Adrenal gland (tissue), 12 donors: ENCODE data around the gene IL12RB2. TPM values are rescaled to one million over a fixed set of nuclear protein-coding genes. Genes with fewer than 3 reads are reported as not detected.

ENCODE experiments used
- DNase-seq, 7 donors: peaks; one replicate each; pipeline ENCODE4 v3.0.0-alpha.2; 2019 to 2020
- H3K27ac ChIP-seq, 5 donors: fragments of 200-600 bp; sonication (generic) in 4 of 5; 1 replicate in 3 of 5; 2 replicates in 2 of 5; pipeline versions ENCODE4 v1.5.1 to v1.8.0; 2016 to 2020; ENCODE audit warnings: mild to moderate bottlenecking in 1 of 5
- H3K27me3 ChIP-seq: fragments of 200-600 bp; 2 replicates; pipeline ENCODE4 v1.8.0; 2021
- H3K36me3 ChIP-seq, 2 donors: fragments of 200-600 bp; replicated peaks in 1 of 2; 1 replicate in 1 of 2; 2 replicates in 1 of 2; pipeline versions ENCODE4 v1.5.1 to v1.8.0; 2018 to 2022
- H3K4me1 ChIP-seq, 2 donors: fragments of 200-600 bp; replicated peaks in 1 of 2; 1 replicate in 1 of 2; 2 replicates in 1 of 2; pipeline versions ENCODE4 v1.5.1 to v1.8.0; 2018 to 2021
- H3K4me3 ChIP-seq, 4 donors: fragments of 200-600 bp; sonication (generic) in 3 of 4; one replicate each; pipeline ENCODE4 v1.5.1; 2016 to 2018
- H3K9me3 ChIP-seq, 3 donors: fragments of 200-600 bp; sonication (generic) in 1 of 3; replicated peaks in 1 of 3; 1 replicate in 2 of 3; 2 replicates in 1 of 3; pipeline versions ENCODE4 v1.5.1 to v1.8.0; 2016 to 2021
- CTCF ChIP-seq, 6 experiments: fragments of 450-650 bp in 4 of 6; fragments of 200-600 bp in 2 of 6; sonication (generic) in 1 of 6; IDR thresholded peaks; 1 replicate in 5 of 6; 2 replicates in 1 of 6; pipeline versions ENCODE4 v1.5.1 to v1.8.0; 2016 to 2021; ENCODE audit warnings: antibody characterized with exemption in 6 of 6, mild to moderate bottlenecking in 2 of 6, moderate library complexity in 1 of 6
- POLR2A ChIP-seq, 2 donors: fragments of 450-650 bp; IDR thresholded peaks; one replicate each; pipeline ENCODE4 v1.6.1; 2017; ENCODE audit warnings: antibody characterized with exemption in 2 of 2, mild to moderate bottlenecking in 2 of 2, moderate library complexity in 1 of 2
- WGBS, 4 donors: extraction: QIAGEN DNeasy Blood & Tissue Kit in 2 of 4; methylation state at CpG; one replicate each; pipeline versions ENCODE4 v1.1.5 to v1.1.7; 2013 to 2017; 5-methylcytosine and 5-hydroxymethylcytosine counted together
- intact Hi-C, 2 donors: fragments of 100-400 bp; cut with DNase I; formaldehyde crosslinking; loops; one replicate each; pipeline versions ENCODE4 v1.14.1 to v1.15.0; 2022 to 2023
- polyA plus RNA-seq, 3 donors: library from polyadenylated mRNA; stranded (reverse); fragments of 200-250 nt in 2 of 3; fragments of 350-450 nt in 1 of 3; fragmentation: Illumina TruSeq in 1 of 3; extraction: RNeasy Lipid Tissue Mini Kit (QIAGEN cat#74804) in 1 of 3; gene quantifications; one replicate each; pipeline ENCODE4 v1.2.3, GENCODE V29; 2013 to 2014
- total RNA-seq, 9 donors: library from RNA; depleted of rRNA in 4 of 9; stranded (reverse); fragments of >200 nt in 4 of 9; fragments of 120-200 nt in 1 of 9; fragmentation: NEBNext Ultra II Directional in 1 of 9; extraction: Animal tissue kit (Norgen Biotek cat#: 25700) in 1 of 9; gene quantifications; one replicate each; pipeline versions ENCODE4 v1.1.0 to v1.2.4, GENCODE V29; 2013 to 2023
- donor health status: healthy with polysubstance abuse.
- donor health status: Bipolar disorder and iron deficiency.
- donor health status: DM: yes; HTN: yes; CAD: no.
- donor health status: DM: no; HTN: no; CAD: no.
- donor health status: DM: no; HTN: no; CAD: no.
- donor health status: DM: yes; HTN: yes; CAD: no.

The IL12RB2 gene
- total and polyA plus RNA-seq, 12 donors, result 0.24 to 2.6 (median 0.55) TPM; not detected in 2

GRCh38 chr1:67316918-67317317 is 9.2 kb downstream of the IL12RB2 start:
- intact Hi-C loops, result no loop called here
- no peaks in the 10 kb centered on the region for H3K4me1 ChIP-seq
- TF ChIP-seq CTCF (IDR thresholded peaks at IDR 0.05) (no peak), POLR2A (IDR thresholded peaks at IDR 0.05) (no peak)
- DNase-seq, result no peak
- no peak overlapping the region for H3K4me3 ChIP-seq
- H3K27me3 ChIP-seq, result no peaks in the 10 kb centered on the region
- 52 to 66% (median 54%) methylated on average over 2 of the region's 2 CpGs for WGBS, 4 donors
- no peaks in the 10 kb centered on the region for H3K36me3 ChIP-seq
- H3K9me3 ChIP-seq, result no peaks in the 10 kb centered on the region
- H3K27ac ChIP-seq, result peak overlapping the region in 1 of 5 donors; percentile 17

GRCh38 chr1:67317803-67318202 is 10.1 kb downstream of the IL12RB2 start:
- no peaks in the 10 kb centered on the region for H3K27me3 ChIP-seq
- WGBS, 4 donors, result 83 to 92% (median 92%) methylated on average over 4 of the region's 4 CpGs
- no peak overlapping the region for H3K4me3 ChIP-seq
- no peak for DNase-seq
- no peaks in the 10 kb centered on the region for H3K9me3 ChIP-seq
- intact Hi-C loops, result no loop called here
- no peaks in the 10 kb centered on the region for H3K4me1 ChIP-seq
- TF ChIP-seq CTCF (IDR thresholded peaks at IDR 0.05) (no peak), POLR2A (IDR thresholded peaks at IDR 0.05) (no peak)
- no peak overlapping the region for H3K27ac ChIP-seq
- no peaks in the 10 kb centered on the region for H3K36me3 ChIP-seq

- Histone ChIP-seq H3K27me3 (no peaks in the 10 kb centered on the region), H3K4me3 (no peak overlapping the region), H3K4me1 (no peaks in the 10 kb centered on the region), H3K36me3 (no peaks in the 10 kb centered on the region), H3K27ac (no peak overlapping the region), H3K9me3 (no peaks in the 10 kb centered on the region)
- TF ChIP-seq CTCF (IDR thresholded peaks at IDR 0.05) (no peak), POLR2A (IDR thresholded peaks at IDR 0.05) (no peak)
- 95 to 100% (median 98%) methylated on average over 1 of the region's 1 CpG for WGBS, 4 donors
- intact Hi-C loops, result no loop called here
- DNase-seq, result no peak
Measured at GRCh38 chr1:67322442-67322841, 14.8 kb downstream of the IL12RB2 start.

- no peak for DNase-seq
- intact Hi-C loops, result no loop called here
- Histone ChIP-seq H3K27ac (no peak overlapping the region), H3K9me3 (no peaks in the 10 kb centered on the region), H3K4me1 (no peaks in the 10 kb centered on the region), H3K36me3 (no peaks in the 10 kb centered on the region), H3K27me3 (no peaks in the 10 kb centered on the region), H3K4me3 (no peak overlapping the region)
- WGBS, 4 donors, result 89 to 96% (median 94%) methylated on average over 3 of the region's 3 CpGs
- TF ChIP-seq POLR2A (IDR thresholded peaks at IDR 0.05) (no peak), CTCF (IDR thresholded peaks at IDR 0.05) (no peak)
Measured at GRCh38 chr1:67323087-67323486, 15.4 kb downstream of the IL12RB2 start.
